Tibial artery (tissue), 4 donors: ENCODE measurements around the gene ADGRD2.

Experiments used
- DNase-seq, 2 donors: peaks; one replicate each; pipeline ENCODE4 v3.0.0-alpha.2; 2019
- H3K27ac ChIP-seq, 2 donors: fragments of 200-600 bp; sonication (generic) in 1 of 2; 1 replicate in 1 of 2; 2 replicates in 1 of 2; pipeline ENCODE4 v1.5.1; 2018 to 2019; ENCODE audit warnings: mild to moderate bottlenecking in 1 of 2
- H3K27me3 ChIP-seq, 2 donors: fragments of 200-600 bp; sonication (generic) in 1 of 2; one replicate each; pipeline versions ENCODE4 v1.5.1 to v1.6.0; 2016 to 2019
- H3K36me3 ChIP-seq, 3 donors: fragments of 200-600 bp; sonication (generic) in 2 of 3; one replicate each; pipeline ENCODE4 v1.5.1; 2016 to 2019; ENCODE audit warnings: mild to moderate bottlenecking in 2 of 3
- H3K4me1 ChIP-seq, 4 donors: fragments of 200-600 bp; sonication (generic) in 2 of 4; 1 replicate in 3 of 4; 2 replicates in 1 of 4; pipeline ENCODE4 v1.5.1; 2016 to 2019
- H3K4me3 ChIP-seq, 2 donors: fragments of 200-600 bp; sonication (generic) in 1 of 2; 1 replicate in 1 of 2; 2 replicates in 1 of 2; pipeline ENCODE4 v1.5.1; 2018 to 2019; ENCODE audit warnings: mild to moderate bottlenecking in 2 of 2
- H3K9me3 ChIP-seq, 3 donors: fragments of 200-600 bp; sonication (generic) in 1 of 3; one replicate each; pipeline ENCODE4 v1.5.1; 2016 to 2019
- CTCF ChIP-seq, 2 experiments: fragments of 200-600 bp in 1 of 2; fragments of 450-650 bp in 1 of 2; IDR thresholded peaks; one replicate each; pipeline ENCODE4 v1.5.1; 2017 to 2019; ENCODE audit warnings: antibody characterized with exemption in 2 of 2, mild to moderate bottlenecking in 1 of 2, moderate library complexity in 1 of 2
- intact Hi-C: fragments of 100-400 bp; cut with DNase I; formaldehyde crosslinking; loops from one replicate; pipeline ENCODE4 v1.15.0; 2023; ENCODE audit warnings: low total_unique reads

ADGRD2 gene

GRCh38 chr9:124514125-124514524, 63.9 kb downstream of the ADGRD2 start:
- intact Hi-C loops: no loop called here
- no peaks in the 10 kb centered on the region for H3K36me3 ChIP-seq
- H3K27me3 ChIP-seq: peaks cover 0 to 20% of the 10 kb centered on the region in 2 donors
- H3K4me3 ChIP-seq: no peak overlapping the region
- no peak for DNase-seq
- no peaks in the 10 kb centered on the region for H3K9me3 ChIP-seq
- no peak for TF ChIP-seq CTCF (IDR thresholded peaks at IDR 0.05)
- H3K4me1 ChIP-seq: no peaks in the 10 kb centered on the region
- H3K27ac ChIP-seq: no peak overlapping the region

GRCh38 chr9:124514874-124515273, 64.6 kb downstream of the ADGRD2 start:
- no peak for DNase-seq
- H3K27me3 ChIP-seq: peaks cover 0 to 18% of the 10 kb centered on the region in 2 donors
- H3K4me1 ChIP-seq: no peaks in the 10 kb centered on the region
- intact Hi-C loops: no loop called here
- H3K4me3 ChIP-seq: no peak overlapping the region
- H3K36me3 ChIP-seq: no peaks in the 10 kb centered on the region
- H3K27ac ChIP-seq: no peak overlapping the region
- TF ChIP-seq CTCF (IDR thresholded peaks at IDR 0.05): no peak
- H3K9me3 ChIP-seq: no peaks in the 10 kb centered on the region

GRCh38 chr9:124517600-124517999, 67.3 kb downstream of the ADGRD2 start:
- no peaks in the 10 kb centered on the region for H3K4me1 ChIP-seq
- H3K36me3 ChIP-seq: no peaks in the 10 kb centered on the region
- no peak overlapping the region for H3K27ac ChIP-seq
- no peaks in the 10 kb centered on the region for H3K9me3 ChIP-seq
- TF ChIP-seq CTCF (IDR thresholded peaks at IDR 0.05): no peak
- intact Hi-C loops: no loop called here
- no peak for DNase-seq
- no peak overlapping the region for H3K4me3 ChIP-seq
- peaks cover 0 to 8% of the 10 kb centered on the region in 2 donors for H3K27me3 ChIP-seq

- Histone ChIP-seq H3K4me1 (no peaks in the 10 kb centered on the region), H3K9me3 (no peaks in the 10 kb centered on the region), H3K4me3 (no peak overlapping the region), H3K27me3 (peaks cover 0 to 3% of the 10 kb centered on the region in 2 donors), H3K27ac (no peak overlapping the region), H3K36me3 (no peaks in the 10 kb centered on the region)
- DNase-seq: no peak
- TF ChIP-seq CTCF (IDR thresholded peaks at IDR 0.05): no peak
- intact Hi-C loops: no loop called here
These were observed 67.9 kb downstream of the ADGRD2 start for GRCh38 chr9:124518116-124518515.

- Histone ChIP-seq H3K4me1 (no peaks in the 10 kb centered on the region), H3K27me3 (no peaks in the 10 kb centered on the region), H3K27ac (no peak overlapping the region), H3K36me3 (no peaks in the 10 kb centered on the region), H3K4me3 (no peak overlapping the region), H3K9me3 (no peaks in the 10 kb centered on the region)
- TF ChIP-seq CTCF (IDR thresholded peaks at IDR 0.05): no peak
- no peak for DNase-seq
- intact Hi-C loops: no loop called here
These were observed 70.0 kb downstream of the ADGRD2 start for GRCh38 chr9:124520206-124520596.

- TF ChIP-seq CTCF (IDR thresholded peaks at IDR 0.05): no peak
- Histone ChIP-seq H3K27ac (no peak overlapping the region), H3K9me3 (no peaks in the 10 kb centered on the region), H3K27me3 (no peaks in the 10 kb centered on the region), H3K36me3 (no peaks in the 10 kb centered on the region), H3K4me1 (no peaks in the 10 kb centered on the region), H3K4me3 (no peak overlapping the region)
- intact Hi-C loops: no loop called here
- DNase-seq: no peak
These were observed 70.9 kb downstream of the ADGRD2 start for GRCh38 chr9:124521142-124521541.
